ENCODE data around the gene DHRS13. TPM values are rescaled to one million over a fixed set of nuclear protein-coding genes. Genes with fewer than 3 reads are reported as not detected.
A peak's percentile ranks its signal among the peaks of the same experiment; 100 is the strongest.

DHRS13 gene
- total RNA-seq, 1 donor from 2014 or later = 8.2 TPM

DNA sequence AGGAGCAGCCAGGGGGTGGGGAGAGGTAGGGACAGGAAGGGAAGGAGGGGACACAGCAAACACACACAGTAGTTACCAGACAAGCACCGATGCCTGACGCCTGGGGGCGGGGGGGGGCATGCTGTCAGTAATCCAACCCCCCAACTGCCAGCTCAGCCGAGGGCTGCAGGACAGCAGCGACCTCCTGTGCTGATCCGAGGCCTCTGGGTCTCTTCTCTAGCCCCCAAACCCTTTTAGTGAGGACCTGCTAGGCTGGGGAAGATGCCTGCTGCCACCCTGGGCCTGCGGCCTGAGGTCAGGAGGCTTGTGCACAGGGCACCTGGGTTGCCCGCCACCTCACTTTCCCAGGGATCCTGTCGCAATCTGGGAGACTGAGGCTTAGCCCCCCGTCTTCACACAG is 16.9 kb downstream of the DHRS13 start:
- Mint-ChIP-seq H3K27me3 (ENCODE audit: unreplicated experiment) (peaks cover 7% of the 10 kb centered on the region), H3K4me1 (ENCODE audit: unreplicated experiment) (peaks cover 23% of the 10 kb centered on the region), H3K36me3 (ENCODE audit: low read depth, unreplicated experiment) (peaks cover 41% of the 10 kb centered on the region), H3K27ac (ENCODE audit: unreplicated experiment) (no peak overlapping the region), H3K4me3 (ENCODE audit: unreplicated experiment) (no peak overlapping the region), H3K9me3 (ENCODE audit: unreplicated experiment) (no peaks in the 10 kb centered on the region)
- TF ChIP-seq, protein P1, sequence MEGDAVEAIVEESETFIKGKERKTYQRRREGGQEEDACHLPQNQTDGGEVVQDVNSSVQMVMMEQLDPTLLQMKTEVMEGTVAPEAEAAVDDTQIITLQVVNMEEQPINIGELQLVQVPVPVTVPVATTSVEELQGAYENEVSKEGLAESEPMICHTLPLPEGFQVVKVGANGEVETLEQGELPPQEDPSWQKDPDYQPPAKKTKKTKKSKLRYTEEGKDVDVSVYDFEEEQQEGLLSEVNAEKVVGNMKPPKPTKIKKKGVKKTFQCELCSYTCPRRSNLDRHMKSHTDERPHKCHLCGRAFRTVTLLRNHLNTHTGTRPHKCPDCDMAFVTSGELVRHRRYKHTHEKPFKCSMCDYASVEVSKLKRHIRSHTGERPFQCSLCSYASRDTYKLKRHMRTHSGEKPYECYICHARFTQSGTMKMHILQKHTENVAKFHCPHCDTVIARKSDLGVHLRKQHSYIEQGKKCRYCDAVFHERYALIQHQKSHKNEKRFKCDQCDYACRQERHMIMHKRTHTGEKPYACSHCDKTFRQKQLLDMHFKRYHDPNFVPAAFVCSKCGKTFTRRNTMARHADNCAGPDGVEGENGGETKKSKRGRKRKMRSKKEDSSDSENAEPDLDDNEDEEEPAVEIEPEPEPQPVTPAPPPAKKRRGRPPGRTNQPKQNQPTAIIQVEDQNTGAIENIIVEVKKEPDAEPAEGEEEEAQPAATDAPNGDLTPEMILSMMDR (IDR thresholded peaks at IDR 0.05; ENCODE audit: unreplicated experiment) = no peak
- no peak for DNase-seq (ENCODE audit: low spot score)

DNA sequence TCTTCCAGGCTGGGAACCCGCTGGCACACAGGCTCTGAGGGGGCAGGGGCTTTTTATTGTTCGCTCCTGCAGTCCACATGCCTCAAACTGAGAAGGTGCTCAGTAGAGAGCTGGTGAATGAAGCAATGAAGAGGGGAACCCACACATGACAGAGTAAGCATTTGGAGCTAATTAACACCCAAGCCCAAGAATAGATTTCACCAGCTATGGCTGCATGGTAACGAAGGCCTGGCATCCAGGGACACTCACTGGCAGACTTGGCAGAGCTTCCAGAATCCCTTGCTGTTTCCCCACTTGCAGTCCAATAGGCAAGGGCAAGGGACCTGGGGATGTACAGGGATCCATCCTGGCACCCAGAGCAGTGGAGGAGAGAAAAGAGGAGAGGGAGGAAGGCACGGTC is 17.5 kb downstream of the DHRS13 start:
- Mint-ChIP-seq H3K27me3 (ENCODE audit: unreplicated experiment) (peaks cover 7% of the 10 kb centered on the region), H3K36me3 (ENCODE audit: low read depth, unreplicated experiment) (peaks cover 43% of the 10 kb centered on the region), H3K4me1 (ENCODE audit: unreplicated experiment) (peaks cover 20% of the 10 kb centered on the region), H3K9me3 (ENCODE audit: unreplicated experiment) (no peaks in the 10 kb centered on the region), H3K27ac (ENCODE audit: unreplicated experiment) (no peak overlapping the region), H3K4me3 (ENCODE audit: unreplicated experiment) (no peak overlapping the region)
- TF ChIP-seq, protein P1 (IDR thresholded peaks at IDR 0.05; ENCODE audit: unreplicated experiment) = no peak
- DNase-seq (ENCODE audit: low spot score) = no peak

DNA sequence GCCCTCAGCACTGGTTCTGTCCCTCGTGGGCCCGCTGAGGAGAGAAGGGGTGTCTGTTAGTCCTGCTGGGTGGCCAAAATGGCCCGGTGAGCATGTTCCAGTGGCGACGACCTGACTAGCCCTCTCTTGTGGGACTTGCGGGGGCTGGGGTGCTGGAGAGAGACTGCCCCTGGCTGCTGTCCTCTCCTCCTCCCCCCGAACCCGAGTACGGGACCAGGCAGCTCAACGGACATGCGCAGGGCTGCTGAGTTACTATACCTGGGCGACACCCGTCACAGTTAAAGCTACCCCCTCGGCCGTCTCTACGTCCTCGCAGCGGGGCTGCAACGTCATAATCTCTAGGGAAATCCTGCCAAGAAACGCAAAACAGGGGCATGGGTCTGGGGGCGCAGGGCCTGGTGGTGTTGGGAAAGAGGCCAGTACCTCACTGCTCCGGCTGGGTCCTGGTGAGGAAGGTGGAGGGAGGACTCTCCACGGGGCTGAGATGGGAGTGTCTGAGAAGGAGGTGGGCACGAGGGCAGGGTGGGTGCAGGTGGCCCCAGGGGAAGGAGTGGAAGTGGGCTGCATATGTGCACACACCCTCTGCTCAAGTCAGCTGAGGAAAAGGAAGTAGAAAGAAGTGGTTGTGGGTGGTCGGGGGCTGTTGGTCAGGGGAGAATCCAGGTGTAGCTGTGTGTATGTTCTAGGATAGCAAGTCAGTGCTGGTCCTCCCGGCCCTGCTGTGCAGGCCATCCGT is 18.7 kb downstream of the DHRS13 start:
- DNase-seq (ENCODE audit: low spot score) = no peak
- H3K4me1 Mint-ChIP-seq (ENCODE audit: unreplicated experiment) = peaks cover 20% of the 10 kb centered on the region
- no peak overlapping the region for H3K27ac Mint-ChIP-seq (ENCODE audit: unreplicated experiment)
- peaks cover 48% of the 10 kb centered on the region for H3K36me3 Mint-ChIP-seq (ENCODE audit: low read depth, unreplicated experiment)
- H3K4me3 Mint-ChIP-seq (ENCODE audit: unreplicated experiment) = no peak overlapping the region
- no peaks in the 10 kb centered on the region for H3K9me3 Mint-ChIP-seq (ENCODE audit: unreplicated experiment)
- TF ChIP-seq, protein P1 (IDR thresholded peaks at IDR 0.05; ENCODE audit: unreplicated experiment) = no peak
- H3K27me3 Mint-ChIP-seq (ENCODE audit: unreplicated experiment) = peaks cover 7% of the 10 kb centered on the region

DNA sequence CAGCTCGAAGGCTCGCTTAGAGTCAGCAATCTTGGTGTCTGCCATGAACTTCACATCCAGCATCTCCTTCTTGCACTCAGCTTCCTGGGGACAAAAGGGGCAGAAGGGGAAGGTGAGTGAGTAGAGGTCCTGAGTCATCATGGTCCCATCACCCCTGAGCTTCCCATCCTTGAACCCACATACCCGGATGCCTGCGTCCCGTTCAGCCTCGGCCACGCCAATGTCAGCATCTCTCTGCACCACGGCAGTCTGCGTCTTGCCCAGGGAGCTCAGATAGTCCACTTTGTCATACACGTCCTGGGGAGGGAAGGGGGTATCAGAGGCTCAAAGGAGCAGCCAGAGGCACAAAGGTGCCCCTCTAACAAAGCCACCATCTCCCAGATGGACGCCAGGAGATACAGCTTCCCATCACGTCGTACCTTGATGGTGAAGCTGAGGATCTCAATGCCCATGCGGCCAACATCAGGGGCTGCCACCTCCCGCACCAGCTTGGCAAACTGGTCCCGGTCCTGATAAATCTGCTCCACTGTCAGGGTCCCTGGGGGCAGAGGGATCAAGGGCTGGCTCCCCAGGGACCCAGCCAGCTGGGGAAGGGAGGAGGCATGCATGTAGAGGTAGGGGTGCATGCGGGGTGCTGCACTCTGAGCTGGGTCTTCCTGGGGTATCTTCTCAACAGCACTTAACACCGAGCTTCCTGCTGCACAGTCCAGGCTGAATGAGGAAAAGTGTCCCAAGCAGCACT is 20.6 kb downstream of the DHRS13 start:
- no peak for DNase-seq (ENCODE audit: low spot score)
- TF ChIP-seq, protein P1 (IDR thresholded peaks at IDR 0.05; ENCODE audit: unreplicated experiment) = no peak
- H3K4me3 Mint-ChIP-seq (ENCODE audit: unreplicated experiment) = no peak overlapping the region

DNA sequence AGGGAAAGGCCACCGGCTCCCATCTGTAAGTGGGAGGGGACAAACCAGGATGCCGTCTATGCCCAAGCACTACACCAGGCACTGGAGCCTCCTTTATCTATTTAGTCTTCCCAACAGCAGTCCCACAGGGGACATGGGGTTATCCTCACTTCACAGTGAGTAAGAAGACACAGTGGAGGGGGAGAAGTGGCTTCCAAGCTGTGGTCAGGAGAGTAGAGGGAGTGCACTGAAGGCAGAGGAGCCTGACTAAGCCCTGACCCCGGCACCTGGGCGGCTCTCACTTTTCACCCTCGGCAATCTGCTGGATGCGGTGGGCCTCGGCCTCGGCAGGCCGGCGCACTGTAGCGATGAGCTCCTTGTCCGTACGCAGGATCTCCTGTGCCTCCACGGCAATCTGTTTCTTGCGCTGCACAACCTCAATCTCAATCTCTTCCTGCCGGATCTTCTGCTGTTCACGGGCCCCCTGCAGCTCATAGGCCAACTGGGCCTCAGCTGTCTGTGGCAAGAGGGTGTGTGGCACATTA is 21.3 kb downstream of the DHRS13 start:
- peaks cover 15% of the 10 kb centered on the region for H3K4me1 Mint-ChIP-seq (ENCODE audit: unreplicated experiment)
- H3K4me3 Mint-ChIP-seq (ENCODE audit: unreplicated experiment) = no peak overlapping the region
- H3K36me3 Mint-ChIP-seq (ENCODE audit: low read depth, unreplicated experiment) = peaks cover 52% of the 10 kb centered on the region
- H3K27me3 Mint-ChIP-seq (ENCODE audit: unreplicated experiment) = peaks cover 4% of the 10 kb centered on the region
- DNase-seq (ENCODE audit: low spot score) = no peak
- TF ChIP-seq, protein P1 (IDR thresholded peaks at IDR 0.05; ENCODE audit: unreplicated experiment) = no peak
- no peaks in the 10 kb centered on the region for H3K9me3 Mint-ChIP-seq (ENCODE audit: unreplicated experiment)
- no peak overlapping the region for H3K27ac Mint-ChIP-seq (ENCODE audit: unreplicated experiment)

More for the DNA sequence above, 20.6 kb downstream of the DHRS13 start:
- H3K4me1 Mint-ChIP-seq (ENCODE audit: unreplicated experiment) = peaks cover 20% of the 10 kb centered on the region
- peaks cover 4% of the 10 kb centered on the region for H3K27me3 Mint-ChIP-seq (ENCODE audit: unreplicated experiment)
- no peaks in the 10 kb centered on the region for H3K9me3 Mint-ChIP-seq (ENCODE audit: unreplicated experiment)
- H3K36me3 Mint-ChIP-seq (ENCODE audit: low read depth, unreplicated experiment) = peaks cover 55% of the 10 kb centered on the region
- peak overlapping the region; percentile 24 for H3K27ac Mint-ChIP-seq (ENCODE audit: unreplicated experiment)
